ENCODE measurements around the gene DOCK11.

- TF ChIP-seq CTCF (IDR thresholded peaks at IDR 0.05; ENCODE audit: borderline replicate concordance, extremely low read depth, low read length, poor library complexity, severe bottlenecking) (no peak), EZH2 (IDR thresholded peaks at IDR 0.05; ENCODE audit: borderline replicate concordance, low read depth, low read length, severe bottlenecking) (no peak)
Observed at GRCh38 chrX:118589227-118589626, 93.6 kb downstream of the DOCK11 start.

Data from DND-41 (cell line).